B cell (primary cell): ENCODE results near the gene GPR180. TPM values are rescaled to one million over a fixed set of nuclear protein-coding genes. Genes with fewer than 3 reads are reported as not detected.
A peak's percentile ranks its signal among the peaks of the same experiment; 100 is the strongest.

Experiments used
- ATAC-seq: fragments of 200-7000 bp; cut with Tn5 transposase; one replicate; pipeline ENCODE4 v1.10.0; 2021; ENCODE audit warnings: low read depth, mild to moderate bottlenecking, moderate number of reproducible peaks, moderate library complexity
- CTCF ChIA-PET: fragments of 350-600 bp; sonication (Branson Sonifier 250); formaldehyde crosslinking; loops from one replicate; lab custom pipeline; 2021; ENCODE audit warnings: antibody characterized with exemption, inconsistent platforms; lab: Charles Lee
- POLR2A ChIA-PET: fragments of 350-600 bp; sonication (Branson Sonifier 250); formaldehyde crosslinking; loops from one replicate; lab custom pipeline; 2021; ENCODE audit warnings: antibody characterized with exemption; lab: Charles Lee
- DNase-seq: peaks from one replicate; pipeline ENCODE4 v3.0.0; 2013
- H2AFZ ChIP-seq: 2 replicates; pipeline ENCODE4 v1.6.1; 2012; ENCODE audit warnings: mild to moderate bottlenecking, low read depth, low read length; ENCODE audit not compliant: insufficient read depth, poor library complexity, severe bottlenecking
- H3K27ac ChIP-seq, 2 donors: 1 replicate in 1 of 2; 2 replicates in 1 of 2; pipeline ENCODE4 v1.5.1; 2012 to 2013; ENCODE audit warnings: low read length in 2 of 2, mild to moderate bottlenecking in 2 of 2, moderate library complexity in 1 of 2
- H3K27me3 ChIP-seq, 4 experiments: fragments of 200-600 bp in 1 of 4; sonication (generic) in 1 of 4; replicated peaks in 1 of 4; 1 replicate in 2 of 4; 2 replicates in 2 of 4; pipeline versions ENCODE4 v1.6.1 to v1.7.0; 2013 to 2016; ENCODE audit warnings: low read length in 3 of 4, mild to moderate bottlenecking in 2 of 4, mixed read lengths in 1 of 4, moderate library complexity in 1 of 4; ENCODE audit not compliant: insufficient read depth in 4 of 4, control insufficient read depth in 3 of 4; ENCODE audit errors: control extremely low read depth in 1 of 4
- H3K36me3 ChIP-seq, 2 experiments: replicated peaks in 1 of 2; 1 replicate in 1 of 2; 2 replicates in 1 of 2; pipeline versions ENCODE4 v1.6.1 to v1.7.1; 2013; ENCODE audit warnings: low read length in 1 of 2; ENCODE audit not compliant: insufficient read depth in 2 of 2, control insufficient read depth in 1 of 2; ENCODE audit errors: control extremely low read depth in 1 of 2, extremely low read depth in 1 of 2
- H3K4me1 ChIP-seq, 2 donors: fragments of 200-600 bp in 1 of 2; sonication (generic) in 1 of 2; 1 replicate in 1 of 2; 2 replicates in 1 of 2; pipeline versions ENCODE4 v1.5.1 to v1.6.1; 2013 to 2017; ENCODE audit warnings: low read length in 2 of 2; ENCODE audit not compliant: control insufficient read depth in 2 of 2, insufficient read depth in 2 of 2
- H3K4me2 ChIP-seq: replicated peaks from 2 replicates; pipeline ENCODE3; 2012; ENCODE audit warnings: mild to moderate bottlenecking, low read depth, low read length; ENCODE audit not compliant: poor library complexity, severe bottlenecking
- H3K4me3 ChIP-seq, 5 experiments: fragments of 200-600 bp in 1 of 5; sonication (generic) in 1 of 5; 1 replicate in 3 of 5; 2 replicates in 2 of 5; pipeline versions ENCODE4 v1.5.1 to v1.7.0; 2011 to 2016; ENCODE audit warnings: low read length in 4 of 5, mild to moderate bottlenecking in 4 of 5, low read depth in 2 of 5, control low read depth in 1 of 5, moderate library complexity in 1 of 5; ENCODE audit not compliant: insufficient read depth in 1 of 5; ENCODE audit errors: control extremely low read depth in 1 of 5, extremely low read depth in 1 of 5
- H3K79me2 ChIP-seq: fragments of 200-600 bp; sonication (generic); one replicate; pipeline ENCODE4 v1.6.0; 2016; ENCODE audit warnings: low read length; ENCODE audit not compliant: control insufficient read depth, insufficient read depth
- H3K9ac ChIP-seq: fragments of 200-600 bp; sonication (generic); 2 replicates; pipeline ENCODE4 v1.6.1; 2017; ENCODE audit warnings: mild to moderate bottlenecking, low read length, moderate library complexity
- H3K9me3 ChIP-seq, 3 donors: one replicate each; pipeline versions ENCODE4 v1.6.1 to v1.7.1; 2013; ENCODE audit warnings: low read length in 2 of 3; ENCODE audit not compliant: control insufficient read depth in 2 of 3, insufficient read depth in 1 of 3; ENCODE audit errors: control extremely low read depth in 1 of 3
- H4K20me1 ChIP-seq: 2 replicates; pipeline ENCODE4 v1.6.0; 2012; ENCODE audit warnings: mild to moderate bottlenecking, low read length; ENCODE audit not compliant: insufficient read depth, control insufficient read depth, poor library complexity, severe bottlenecking
- H3K27ac Mint-ChIP-seq: one replicate; pipeline ENCODE4 v1.8.0; 2021; ENCODE audit warnings: mixed read lengths
- H3K27me3 Mint-ChIP-seq: one replicate; pipeline ENCODE4 v1.8.0; 2021; ENCODE audit warnings: mixed read lengths
- H3K4me1 Mint-ChIP-seq: one replicate; pipeline ENCODE4 v1.8.0; 2021; ENCODE audit warnings: mixed read lengths
- H3K4me3 Mint-ChIP-seq: one replicate; pipeline ENCODE4 v1.8.0; 2021; ENCODE audit warnings: mixed read lengths
- H3K9me3 Mint-ChIP-seq: one replicate; pipeline ENCODE4 v1.8.0; 2022; ENCODE audit warnings: mixed read lengths; ENCODE audit not compliant: insufficient read depth
- CTCF ChIP-seq: fragments of 200-600 bp; IDR thresholded peaks from one replicate; pipeline ENCODE4 v1.8.0; 2022; ENCODE audit warnings: antibody characterized with exemption, mild to moderate bottlenecking
- EZH2 ChIP-seq: IDR thresholded peaks from 2 replicates; pipeline ENCODE4 v1.6.1; 2012; ENCODE audit warnings: borderline replicate concordance, low read depth, mild to moderate bottlenecking, moderate library complexity, low read length; ENCODE audit not compliant: insufficient read depth, poor library complexity, severe bottlenecking
- WGBS: methylation state at CpG from one replicate; pipeline ENCODE4 v1.1.5; 2013; ENCODE audit warnings: missing lambda C conversion rate; ENCODE audit not compliant: insufficient coverage; 5-methylcytosine and 5-hydroxymethylcytosine counted together
- intact Hi-C: fragments of 100-400 bp; cut with micrococcal nuclease; formaldehyde crosslinking; loops from one replicate; pipeline ENCODE4 v1.10.0; 2022
- polyA plus RNA-seq: library from polyadenylated mRNA; depleted of rRNA; stranded (reverse); fragments of >200 nt; gene quantifications from 2 replicates; pipeline ENCODE4 v1.2.3, GENCODE V29; 2012
- total RNA-seq, 2 donors: library from RNA; stranded (reverse); fragments of 120-200 nt in 1 of 2; gene quantifications; 1 replicate in 1 of 2; 2 replicates in 1 of 2; pipeline versions ENCODE4 v1.2.3 to v1.2.4, GENCODE V29; 2013 to 2022

Gene GPR180
- total and polyA plus RNA-seq, 2 donors (not counting 1 experiment from before 2014, with no cell fraction given): 1.2 to 4.7 TPM

DNA sequence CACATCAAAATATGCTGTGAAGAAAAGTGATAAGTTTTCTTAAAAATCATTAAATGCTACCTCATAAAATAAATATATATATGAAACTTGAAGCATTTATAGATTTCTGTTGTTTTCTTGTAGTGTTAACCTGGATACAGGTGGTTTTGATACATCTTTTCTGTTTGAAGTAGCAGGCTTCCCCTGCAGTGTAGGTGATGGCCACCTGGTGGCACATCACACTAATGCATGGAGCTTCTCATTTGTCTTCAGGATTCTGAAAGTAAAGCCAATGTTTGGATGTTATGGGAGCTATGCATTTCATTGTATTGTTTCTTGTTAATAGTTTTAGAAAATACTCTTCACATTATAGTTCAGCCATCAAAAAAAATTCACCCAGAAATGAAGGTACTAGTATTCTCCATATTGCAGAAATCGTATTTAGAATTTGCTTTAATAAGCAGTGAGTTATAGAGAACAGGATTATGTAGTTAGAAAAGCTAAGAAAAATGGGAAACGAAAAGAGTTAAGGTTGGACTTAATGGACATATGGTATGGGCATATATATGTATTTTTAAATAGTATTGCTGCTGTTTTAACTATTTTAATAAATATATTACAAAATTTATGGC is 18.7 kb downstream of the GPR180 start:
- no peak overlapping the region for H3K27ac Mint-ChIP-seq
- Histone ChIP-seq H3K27me3 (no peaks in the 10 kb centered on the region), H3K4me3 (no peak overlapping the region), H3K36me3 (peaks cover 3 to 18% of the 10 kb centered on the region in 2 experiments), H4K20me1 (no peaks in the 10 kb centered on the region), H3K4me1 (no peaks in the 10 kb centered on the region), H3K9ac (no peak overlapping the region), H2AFZ (no peak overlapping the region), H3K79me2 (no peaks in the 10 kb centered on the region), H3K9me3 (no peaks in the 10 kb centered on the region), H3K4me2 (no peak overlapping the region), H3K27ac (no peak overlapping the region)
- no peaks in the 10 kb centered on the region for H3K9me3 Mint-ChIP-seq
- intact Hi-C loops: no loop called here
- no peaks in the 10 kb centered on the region for H3K27me3 Mint-ChIP-seq
- H3K4me1 Mint-ChIP-seq: no peaks in the 10 kb centered on the region
- WGBS: no CpG with 5 or more reads among the region's 2 CpGs
- ChIA-PET CTCF (interaction anchor here (0.6 to 11.2 kb wide), 9 partner anchors 9 to 784 kb away, joined by 3 to 366 read pairs (median 6); partner anchors contain the start of gene TGDS), POLR2A (no interaction called here)
- DNase-seq (peak; percentile 13), ATAC-seq (no peak)
- no peak for TF ChIP-seq EZH2
- peak; percentile 69 for TF ChIP-seq CTCF
- no peak overlapping the region for H3K4me3 Mint-ChIP-seq

DNA sequence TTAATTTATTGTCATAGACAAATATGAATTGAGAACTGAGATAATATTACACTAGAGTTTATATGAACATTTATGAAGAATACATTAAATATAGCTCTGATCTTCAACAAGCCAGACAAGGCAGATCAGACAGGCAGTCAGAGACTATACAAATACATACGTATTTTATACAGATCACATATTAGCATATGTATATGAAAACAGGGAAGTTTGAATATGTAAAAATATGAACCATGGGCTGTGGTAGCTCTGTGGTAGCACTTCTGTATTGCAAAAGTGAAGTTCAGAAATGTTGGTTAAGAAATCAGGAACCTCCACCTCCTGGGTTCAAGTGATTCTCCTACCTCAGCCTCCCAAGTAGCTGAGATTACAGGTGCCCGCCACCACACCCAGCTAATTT is 20.7 kb downstream of the GPR180 start:
- no peak for ATAC-seq
- no peaks in the 10 kb centered on the region for H3K9me3 Mint-ChIP-seq
- Histone ChIP-seq H3K9ac (no peak overlapping the region), H3K79me2 (no peaks in the 10 kb centered on the region), H3K4me1 (no peaks in the 10 kb centered on the region), H3K4me3 (no peak overlapping the region), H2AFZ (no peak overlapping the region), H4K20me1 (no peaks in the 10 kb centered on the region), H3K27me3 (no peaks in the 10 kb centered on the region), H3K4me2 (no peak overlapping the region), H3K27ac (no peak overlapping the region), H3K9me3 (no peaks in the 10 kb centered on the region), H3K36me3 (peaks cover 3 to 18% of the 10 kb centered on the region in 2 experiments)
- TF ChIP-seq CTCF: no peak
- H3K27me3 Mint-ChIP-seq: no peaks in the 10 kb centered on the region
- no peaks in the 10 kb centered on the region for H3K4me1 Mint-ChIP-seq
- H3K4me3 Mint-ChIP-seq: no peak overlapping the region
- no peak overlapping the region for H3K27ac Mint-ChIP-seq
- DNase-seq: no peak
- ChIA-PET POLR2A (no interaction called here), CTCF (interaction anchor here (1.5 to 11.2 kb wide), 2 partner anchors 18 to 188 kb away, joined by 3 to 366 read pairs; no protein-coding TSS in a partner anchor)
- intact Hi-C loops: no loop called here
- no CpG with 5 or more reads among the region's 2 CpGs for WGBS
